ENCODE results near the gene PSMD1.
"Not testable (repeated sequence)": the region's sequence is repeated elsewhere in the genome, so short reads cannot be mapped to it uniquely, and the experiment has no call there.

GRCh38 chr2:231197196-231197595 lies 140.5 kb downstream of the PSMD1 start:
- TF ChIP-seq CTCF, POLR2A (IDR thresholded peaks at IDR 0.05): not testable (repeated sequence)

Measured in esophagus squamous epithelium (tissue), 4 donors.